ENCODE measurements around the gene IMPA2. TPM values are rescaled to one million over a fixed set of nuclear protein-coding genes. Genes with fewer than 3 reads are reported as not detected.

The IMPA2 gene
- total and polyA plus RNA-seq, 2 of the 8 experiments (the other 6 are each of a cell fraction or from before 2014, with no cell fraction given): 102 to 140 TPM

DNA sequence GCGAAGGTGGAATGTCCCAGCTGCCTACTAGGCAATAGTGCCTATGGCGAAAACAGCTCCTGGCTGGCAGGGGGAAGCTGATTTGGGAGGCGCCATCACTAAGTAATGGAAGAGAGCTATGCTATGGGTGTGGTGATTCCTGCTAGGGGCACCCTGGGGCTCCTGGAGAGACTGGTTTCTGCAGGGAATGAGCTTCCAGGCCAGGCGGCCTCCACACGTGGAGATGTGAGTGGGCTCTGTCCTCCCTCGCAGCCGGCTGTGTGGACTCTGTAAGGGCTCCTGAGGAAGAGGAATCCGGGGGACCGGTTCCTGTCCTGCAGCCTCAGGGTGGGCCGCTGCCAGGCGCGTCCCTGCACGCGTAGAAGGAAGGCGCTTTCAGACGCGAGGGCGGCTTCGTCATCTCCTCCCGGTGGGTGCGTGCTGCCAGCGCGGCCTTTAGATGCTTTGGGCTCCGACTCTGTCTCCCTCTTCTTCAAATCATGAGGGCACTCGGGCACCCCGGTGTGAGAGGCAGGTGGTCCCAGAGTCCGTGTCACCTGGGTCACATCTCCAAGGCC is 56.9 kb downstream of the IMPA2 start:
- Histone ChIP-seq H2BK5ac (ENCODE audit: low read depth, low read length) (no peak overlapping the region), H3K4me2 (ENCODE audit: insufficient read depth in 1 of 2, low read depth in 2 of 2, low read length in 2 of 2) (peak overlapping the region; percentile 12 to 92), H4K5ac (ENCODE audit: insufficient read length, low read depth, low read length) (no peak overlapping the region), H4K91ac (replicated peaks; ENCODE audit: insufficient read length, low read length) (no peak overlapping the region), H3K23ac (ENCODE audit: insufficient read length) (no peak overlapping the region), H3K27ac (ENCODE audit: low read depth, low read length) (no peak overlapping the region), H3K4me1 (replicated peaks in 1 of 4; ENCODE audit: control insufficient read depth in 3 of 4, insufficient read depth in 4 of 4, low read length in 3 of 4) (no peaks in the 10 kb centered on the region), H3K4me3 (ENCODE audit: extremely low read depth in 1 of 4, insufficient read depth in 2 of 4, low read depth in 3 of 4, low read length in 4 of 4) (peak overlapping the region; percentile 33 to 72 (median 65)), H3K9me3 (ENCODE audit: insufficient read depth in 2 of 2, low read depth in 1 of 2, low read length in 1 of 2) (no peaks in the 10 kb centered on the region), H2AK5ac (ENCODE audit: low read depth, low read length) (no peak overlapping the region), H3K18ac (ENCODE audit: extremely low read depth, low read length) (no peak overlapping the region), H2BK120ac (replicated peaks; ENCODE audit: low read depth, low read length) (no peak overlapping the region), H3K27me3 (replicated peaks in 1 of 4; ENCODE audit: control insufficient read depth in 3 of 4, extremely low read depth in 1 of 4, insufficient read depth in 3 of 4, low read length in 3 of 4) (peaks cover 0 to 13% (median 10%) of the 10 kb centered on the region in 4 experiments; a peak in 6 of 7 replicates), H3K14ac (ENCODE audit: insufficient read length) (no peak overlapping the region), H4K8ac (ENCODE audit: extremely low read depth, insufficient read depth, low read length) (peak overlapping the region; percentile 45; the same call in 1 of the 2 replicates), H3K79me2 (ENCODE audit: control insufficient read depth in 1 of 2, insufficient read depth in 2 of 2, low read length in 2 of 2) (no peaks in the 10 kb centered on the region), H2AFZ (ENCODE audit: low read length) (peak overlapping the region; percentile 64; the same call in 1 of the 2 replicates), H4K20me1 (replicated peaks in 1 of 2; ENCODE audit: control insufficient read depth in 1 of 2, insufficient read depth in 2 of 2, low read length in 2 of 2) (no peaks in the 10 kb centered on the region), H3K79me1 (ENCODE audit: low read depth, low read length) (no peaks in the 10 kb centered on the region), H3K4ac (replicated peaks; ENCODE audit: insufficient read length, low read depth, low read length) (no peak overlapping the region), H3K36me3 (ENCODE audit: control insufficient read depth in 2 of 4, insufficient read depth in 4 of 4, low read length in 3 of 4) (no peaks in the 10 kb centered on the region), H2BK20ac (ENCODE audit: low read length) (no peak overlapping the region), H3K9ac (replicated peaks in 1 of 4; ENCODE audit: extremely low read depth in 1 of 4, low read depth in 3 of 4, low read length in 3 of 4) (no peak overlapping the region; a peak in 2 of 7 replicates), H3K23me2 (ENCODE audit: low read depth, low read length) (peaks cover 3% of the 10 kb centered on the region; the same call in 1 of the 2 replicates), H2BK15ac (ENCODE audit: low read length) (0 out of 2 replicates have a peak overlapping the region, but pooled peaks have one; percentile 21), H3K56ac (replicated peaks; ENCODE audit: insufficient read length, low read depth, low read length) (no peak overlapping the region), H2BK12ac (ENCODE audit: low read depth, low read length) (no peak overlapping the region)
- ChIA-PET CTCF (ENCODE audit: partially characterized antibody) (interaction anchor here (0.6 to 6.2 kb wide), 32 partner anchors 8 to 619 kb away, joined by 3 to 34 read pairs (median 5); no protein-coding TSS in a partner anchor), POLR2A (ENCODE audit: partially characterized antibody) (interaction anchor here (0.6 kb wide), 1 partner anchor 149 kb away, joined by 3 read pairs; no protein-coding TSS in a partner anchor)
- FAIRE-seq (no peak), DNase-seq (ENCODE audit: low read depth in 1 of 2, low spot score in 2 of 2) (peak in 1 of 2 experiments; percentile 74)
- WGBS, 2 experiments (ENCODE audit: extremely low coverage in 1 of 2, insufficient coverage in 1 of 2, insufficient read length in 1 of 2, insufficient replicate concordance in 2 of 2, low coverage in 1 of 2, low lambda C conversion rate in 2 of 2, missing lambda C conversion rate in 1 of 2): 24% methylated on average over 23 of the region's 27 CpGs; no CpG with 5 or more reads in 1 of the 2 experiments
- TF ChIP-seq RXRA (IDR thresholded peaks at IDR 0.05; ENCODE audit: insufficient read depth, low read depth, low read length): no peak
- TF ChIP-seq, protein P1, sequence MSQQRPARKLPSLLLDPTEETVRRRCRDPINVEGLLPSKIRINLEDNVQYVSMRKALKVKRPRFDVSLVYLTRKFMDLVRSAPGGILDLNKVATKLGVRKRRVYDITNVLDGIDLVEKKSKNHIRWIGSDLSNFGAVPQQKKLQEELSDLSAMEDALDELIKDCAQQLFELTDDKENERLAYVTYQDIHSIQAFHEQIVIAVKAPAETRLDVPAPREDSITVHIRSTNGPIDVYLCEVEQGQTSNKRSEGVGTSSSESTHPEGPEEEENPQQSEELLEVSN (IDR thresholded peaks at IDR 0.05): peak; percentile 77; the same call in 1 of the 2 replicates
- no peak for TF ChIP-seq CEBPB (IDR thresholded peaks at IDR 0.05; ENCODE audit: low read depth, low read length)
- TF ChIP-seq CHD1 (IDR thresholded peaks at IDR 0.05; ENCODE audit: low read depth, low read length): no peak
- TF ChIP-seq POLR2AphosphoS5 (IDR thresholded peaks at IDR 0.05; ENCODE audit: low read depth, low read length): no peak
- no peak for TF ChIP-seq KDM1A (IDR thresholded peaks at IDR 0.05; ENCODE audit: borderline replicate concordance, low read length)
- TF ChIP-seq FOSL1 (IDR thresholded peaks at IDR 0.05; ENCODE audit: insufficient read depth, low read depth, low read length): no peak
- no peak for TF ChIP-seq SP1 (IDR thresholded peaks at IDR 0.05; ENCODE audit: low read depth, low read length)
- no peak; the same call in 1 of the 2 replicates for TF ChIP-seq SUZ12 (IDR thresholded peaks at IDR 0.05; ENCODE audit: low read length)
- TF ChIP-seq YY1 (IDR thresholded peaks at IDR 0.05; ENCODE audit: low read depth, low read length): no peak
- no peak for TF ChIP-seq TAF7 (optimal IDR thresholded peaks at IDR 0.05; ENCODE audit: borderline replicate concordance, low read depth, low read length)
- no peak for TF ChIP-seq TBP (IDR thresholded peaks at IDR 0.05; ENCODE audit: low read depth, low read length)

Measured in H1 (cell line).